H1 (cell line): ENCODE results near the gene NR4A1.

ENCODE experiments used
- CTCF ChIP-seq, 3 experiments: IDR thresholded peaks; 1 replicate in 2 of 3; 2 replicates in 1 of 3; pipeline versions ENCODE4 v1.5.1 to v1.6.1; 2011; ENCODE audit warnings: low read length in 3 of 3, mild to moderate bottlenecking in 3 of 3, inconsistent platforms in 2 of 3, low read depth in 1 of 3, moderate library complexity in 1 of 3; ENCODE audit not compliant: insufficient read depth in 1 of 3; ENCODE audit errors: control extremely low read depth in 1 of 3
- EZH2 ChIP-seq: fragments of 200-600 bp; sonication (generic); IDR thresholded peaks from 2 replicates; pipeline ENCODE4 v1.7.1; 2012; ENCODE audit warnings: low read depth, mild to moderate bottlenecking, moderate library complexity, low read length, inconsistent platforms; ENCODE audit not compliant: severe bottlenecking
- GABPA ChIP-seq: IDR thresholded peaks from 2 replicates; pipeline ENCODE4 v1.6.1; 2011; ENCODE audit warnings: mild to moderate bottlenecking, low read length, moderate library complexity, borderline replicate concordance; ENCODE audit not compliant: insufficient read depth
- POLR2A ChIP-seq, 2 experiments: IDR thresholded peaks; 1 replicate in 1 of 2; 2 replicates in 1 of 2; pipeline ENCODE4 v1.6.1; 2011; ENCODE audit warnings: low read depth in 2 of 2, low read length in 2 of 2, mild to moderate bottlenecking in 2 of 2; ENCODE audit errors: control extremely low read depth in 1 of 2
- RAD21 ChIP-seq, 2 experiments: IDR thresholded peaks in 1 of 2; conservative IDR thresholded peaks in 1 of 2; 2 replicates each; pipeline ENCODE4 v1.6.1; 2011; ENCODE audit warnings: low read depth in 2 of 2, low read length in 2 of 2, improper control_type of control experiment in 1 of 2, inconsistent platforms in 1 of 2, mild to moderate bottlenecking in 1 of 2, moderate library complexity in 1 of 2
- TCF12 ChIP-seq: IDR thresholded peaks from 2 replicates; pipeline ENCODE4 v1.6.1; 2011; ENCODE audit warnings: low read depth, mild to moderate bottlenecking, low read length

GRCh38 chr12:52037248-52037861 is 13.9 kb upstream of the NR4A1 start:
- TF ChIP-seq CTCF (IDR thresholded peaks at IDR 0.05; ENCODE audit: control extremely low read depth in 1 of 3, insufficient read depth in 1 of 3, low read depth in 1 of 3, low read length in 3 of 3) (0 out of 4 replicates have a peak, but pooled peaks of 1 of the 3 experiments have one; percentile 13), TCF12 (no peak), POLR2A (IDR thresholded peaks at IDR 0.05; ENCODE audit: control extremely low read depth in 1 of 2, low read depth in 2 of 2, low read length in 2 of 2) (peak in 1 of 2 experiments; percentile 61; a peak in 1 of 3 replicates), EZH2 (peak; percentile 26), GABPA (no peak), RAD21 (IDR thresholded peaks at IDR 0.05 in 1 of 2, conservative IDR thresholded peaks at IDR 0.05 in 1 of 2; ENCODE audit: low read depth in 2 of 2, low read length in 2 of 2) (no peak)
